G401.6 (cell line): Measurements from ENCODE around the gene SLC9C1.

Source experiments
- FAIRE-seq: peaks from 2 replicates; lab custom pipeline; 2012; peaks lifted over from hg19 to GRCh38; lab: Jason Lieb, UNC

SLC9C1 gene

DNA sequence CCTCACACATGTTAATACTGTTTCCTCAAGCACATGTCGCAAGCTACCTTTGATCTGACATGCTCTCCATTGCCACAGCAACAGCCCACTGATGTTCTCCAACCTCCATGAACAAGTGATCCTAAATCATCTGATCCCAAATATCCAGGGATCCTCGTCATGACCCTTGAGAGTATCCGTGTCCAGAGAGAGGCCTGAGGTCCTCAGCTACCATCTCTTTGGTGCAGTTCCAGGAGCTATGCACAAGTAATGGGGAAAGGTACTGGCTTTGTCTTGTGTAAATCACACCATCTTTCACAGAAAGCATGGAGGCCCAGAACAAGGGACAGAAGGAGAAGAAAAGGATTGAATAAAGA is 163.4 kb downstream of the SLC9C1 start:
- no peak for FAIRE-seq

GRCh38 chr3:112129925-112130637 is 163.9 kb downstream of the SLC9C1 start:
- FAIRE-seq: no peak

DNA sequence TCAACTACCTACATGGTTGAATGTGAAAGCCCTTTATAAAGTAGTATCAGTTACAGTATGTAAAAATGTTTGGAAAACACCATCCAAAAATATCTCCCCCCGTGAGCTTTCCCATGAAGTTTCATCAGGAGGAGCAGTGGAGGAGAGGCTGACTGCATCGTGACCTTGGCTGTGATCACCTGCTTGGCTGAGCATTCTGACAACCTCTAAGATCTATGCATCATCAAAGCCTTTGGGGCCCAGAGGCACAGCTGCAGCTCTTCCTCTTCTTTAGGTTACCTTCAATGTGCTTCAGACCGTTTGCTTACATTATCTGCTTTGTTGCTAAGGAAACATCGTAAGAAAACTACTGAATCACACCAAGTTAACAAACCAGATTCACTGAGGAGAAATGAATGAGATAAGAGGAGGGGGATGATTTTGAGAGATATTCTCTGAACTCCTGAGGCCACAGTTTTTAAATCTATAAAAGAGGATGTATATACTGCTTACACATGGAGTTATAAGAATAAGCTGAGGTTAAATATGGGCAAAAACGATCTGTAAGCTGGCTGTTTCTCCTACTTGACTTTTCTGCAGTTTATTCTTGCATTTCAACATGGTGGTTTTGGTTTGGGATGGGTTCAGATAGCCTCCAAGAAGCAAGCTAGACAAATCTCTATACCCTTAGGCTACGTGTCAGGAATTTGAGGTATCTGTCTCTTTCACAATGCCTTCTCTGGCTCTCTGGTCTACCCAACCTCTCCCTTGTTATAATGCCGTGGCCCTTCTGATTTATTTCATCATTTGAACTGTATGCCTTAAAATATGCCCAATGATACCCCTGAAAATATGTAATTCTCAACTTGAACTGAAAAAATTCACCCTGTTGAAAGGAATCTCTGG is 164.9 kb downstream of the SLC9C1 start:
- FAIRE-seq: no peak

DNA sequence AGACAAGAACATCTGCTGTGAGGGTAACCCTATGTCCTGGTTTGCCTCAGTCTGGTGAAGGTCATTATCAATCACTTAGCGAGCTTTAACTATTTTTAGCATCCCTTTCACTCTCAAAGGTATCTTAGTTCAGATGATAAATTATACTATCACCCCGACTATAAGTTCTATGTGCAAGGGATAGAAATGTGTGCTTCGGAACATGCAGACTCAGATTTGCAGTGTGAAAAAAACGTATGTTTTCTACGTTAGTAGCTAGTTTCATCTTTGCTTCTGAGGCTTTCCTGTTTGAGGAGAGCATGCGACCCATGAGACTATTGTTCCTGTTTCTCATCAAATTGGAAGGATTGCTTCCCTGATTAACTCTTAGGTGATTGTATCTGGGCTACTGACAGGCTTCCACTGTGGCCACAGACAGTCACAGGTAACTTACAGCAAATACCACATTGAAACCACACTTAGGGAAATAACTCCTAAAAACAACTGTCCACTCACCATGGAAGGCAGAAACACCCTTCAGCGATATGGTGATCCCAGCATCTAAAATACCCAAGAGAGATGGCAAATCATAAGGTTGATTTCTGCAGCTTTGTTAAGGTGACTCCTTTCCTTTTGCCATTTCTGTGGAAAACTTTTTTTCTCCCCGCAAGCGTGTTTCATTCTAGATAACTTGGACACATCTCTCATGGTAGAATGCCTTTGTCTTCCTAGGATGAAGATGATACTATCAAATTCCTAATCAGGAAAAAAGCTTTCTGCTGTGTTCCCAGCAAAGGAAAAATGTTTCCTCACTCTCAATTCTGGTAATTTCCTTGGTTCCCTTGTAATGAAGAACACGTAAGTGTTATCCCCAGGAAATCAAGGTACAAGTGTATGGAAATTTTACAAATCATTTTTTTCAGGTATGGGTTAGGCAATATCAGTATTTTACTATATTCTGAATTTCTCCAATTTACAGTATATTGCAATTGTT is 166.2 kb downstream of the SLC9C1 start:
- FAIRE-seq: no peak

- no peak for FAIRE-seq
These were observed 167.5 kb downstream of the SLC9C1 start for GRCh38 chr3:112126511-112126911.

- FAIRE-seq: no peak
These were observed 169.0 kb downstream of the SLC9C1 start for GRCh38 chr3:112124907-112125607.

DNA sequence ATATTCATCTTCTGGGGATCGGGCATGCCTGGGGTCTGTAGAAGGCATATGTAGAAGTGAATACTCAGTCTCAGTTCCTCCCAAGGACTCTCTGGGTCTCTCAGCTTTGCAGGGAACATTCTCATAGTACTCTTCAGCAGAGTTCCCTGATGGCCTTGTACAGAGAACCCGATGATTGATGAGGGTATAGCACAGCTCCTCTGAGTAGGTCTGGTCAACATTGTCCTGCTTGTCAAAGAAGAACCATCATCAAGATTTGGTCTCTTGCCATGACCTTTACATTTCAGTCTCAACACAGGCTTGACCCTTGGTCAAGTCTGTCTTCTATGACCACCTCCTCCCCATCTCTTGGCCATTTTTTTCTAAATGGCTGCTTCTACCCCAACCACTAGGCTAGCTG is 170.5 kb downstream of the SLC9C1 start:
- no peak for FAIRE-seq

DNA sequence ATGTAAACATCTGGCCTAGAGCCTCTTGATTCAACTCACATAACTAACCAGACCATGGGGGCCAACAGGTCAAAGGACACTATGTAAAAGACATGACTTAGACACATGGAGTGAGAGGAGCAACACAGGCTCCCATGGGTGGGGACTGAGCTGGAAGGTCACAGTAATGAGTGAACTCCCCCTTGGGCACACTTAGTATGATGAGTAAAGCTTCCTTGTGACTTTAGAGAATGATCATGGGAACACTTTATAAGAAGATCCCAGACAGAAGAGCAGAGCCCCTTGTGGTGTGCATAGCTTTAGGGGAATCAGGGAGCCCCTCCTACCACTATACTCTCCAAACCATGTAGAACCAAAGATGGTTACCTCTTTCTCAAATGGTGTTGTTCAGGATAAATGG is 171.1 kb downstream of the SLC9C1 start:
- FAIRE-seq: no peak

GRCh38 chr3:112121577-112122547 is 172.2 kb downstream of the SLC9C1 start:
- no peak for FAIRE-seq

DNA sequence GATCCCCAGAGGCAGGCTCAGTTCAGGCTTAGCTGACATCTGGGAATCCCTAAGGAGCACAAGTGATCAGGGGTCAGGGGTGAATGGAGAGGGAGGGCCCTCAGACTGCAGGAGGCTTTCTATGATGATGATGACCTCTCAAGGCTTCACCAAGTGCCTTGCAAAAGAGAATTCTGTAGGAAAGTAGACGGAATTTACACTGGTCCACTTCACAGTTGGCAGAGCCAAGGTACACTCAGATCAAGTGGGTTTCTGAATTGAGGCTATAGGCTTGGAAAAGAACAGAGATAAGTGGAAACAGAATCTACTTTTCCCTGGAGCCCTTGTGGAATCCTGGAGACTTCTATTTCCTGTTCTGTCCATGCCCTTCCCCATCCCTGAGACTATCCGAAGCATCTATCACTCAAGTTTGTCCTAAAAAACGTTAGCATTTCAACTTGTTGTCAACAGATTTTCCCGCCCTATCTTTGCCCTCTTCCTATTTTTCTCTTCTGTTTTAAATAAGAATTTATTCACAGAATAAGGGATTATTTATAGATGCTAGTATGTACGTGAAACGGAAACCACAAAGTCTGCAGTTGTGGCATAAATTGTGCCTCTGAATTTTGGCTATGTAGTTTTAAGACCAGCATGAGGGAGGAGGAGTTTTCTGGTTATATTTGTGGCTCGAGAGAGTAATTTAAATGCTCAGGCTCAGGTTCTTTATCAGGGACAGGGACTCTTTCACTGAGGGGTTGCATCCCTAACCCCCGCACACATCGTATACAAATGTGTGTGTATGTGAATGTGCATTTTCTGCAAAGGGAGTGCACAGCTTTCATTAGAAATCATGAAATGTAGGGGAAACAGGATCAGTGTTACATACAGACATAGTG is 173.8 kb downstream of the SLC9C1 start:
- no peak for FAIRE-seq

- no peak for FAIRE-seq
These were observed 176.0 kb downstream of the SLC9C1 start for GRCh38 chr3:112117841-112118571.

- no peak for FAIRE-seq
These were observed 176.6 kb downstream of the SLC9C1 start for GRCh38 chr3:112117415-112117814.

- FAIRE-seq: no peak
These were observed 177.2 kb downstream of the SLC9C1 start for GRCh38 chr3:112116748-112117186.

DNA sequence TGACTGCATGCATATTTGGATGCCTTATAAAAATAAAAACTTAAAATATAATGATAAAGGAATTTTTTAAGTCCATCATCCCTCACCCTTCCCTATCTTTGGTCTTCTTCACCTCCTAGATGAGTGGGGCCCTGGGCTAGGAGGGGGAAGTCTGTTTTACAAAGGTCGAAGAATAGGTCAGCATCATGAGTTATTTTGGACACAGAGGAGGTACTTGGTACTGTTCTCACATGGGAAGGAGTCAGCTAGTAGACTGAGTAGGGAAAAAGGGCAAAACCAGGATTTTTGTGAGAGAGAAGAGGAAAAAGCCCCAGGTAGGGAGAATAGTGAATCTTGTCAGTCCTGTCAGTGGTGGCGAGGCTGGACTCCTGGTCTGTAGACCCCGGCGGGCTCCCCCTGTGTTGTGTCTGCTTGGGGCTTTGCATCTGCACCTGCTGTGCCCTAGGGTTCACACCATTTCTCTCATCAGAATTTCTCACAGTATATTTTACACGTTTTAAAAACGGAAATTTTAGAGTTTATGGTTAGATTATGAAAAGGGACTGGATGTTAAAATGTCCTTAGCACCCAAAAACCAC is 178.1 kb downstream of the SLC9C1 start:
- FAIRE-seq: no peak

GRCh38 chr3:112115161-112115739 is 178.8 kb downstream of the SLC9C1 start:
- FAIRE-seq: no peak

GRCh38 chr3:112114576-112115160 is 179.3 kb downstream of the SLC9C1 start:
- no peak for FAIRE-seq

GRCh38 chr3:112111785-112112402 is 182.1 kb downstream of the SLC9C1 start:
- FAIRE-seq: no peak
